ENCODE measurements around the gene NUP93.

GRCh38 chr16:56889206-56889605 is 159.3 kb downstream of the NUP93 start:
- no peak for TF ChIP-seq CTCF (conservative IDR thresholded peaks at IDR 0.05; ENCODE audit: low read depth in 2 of 2)
- no peak for TF ChIP-seq EZH2 (IDR thresholded peaks at IDR 0.05; ENCODE audit: low read depth, unreplicated experiment)
- no peak for TF ChIP-seq STAT1 (IDR thresholded peaks at IDR 0.05; ENCODE audit: unreplicated experiment)
- TF ChIP-seq REST (IDR thresholded peaks at IDR 0.05; ENCODE audit: unreplicated experiment), result no peak

All from GM23338 (cell line).